IPS-15b (cell line): ENCODE data around the gene MRPL14.

Experiments used
- H3K27me3 ChIP-seq: one replicate; pipeline ENCODE4 v1.6.1; 2013; ENCODE audit warnings: low read length; ENCODE audit not compliant: control insufficient read depth, insufficient read depth
- H3K36me3 ChIP-seq: one replicate; pipeline ENCODE4 v1.6.1; 2013; ENCODE audit warnings: low read length; ENCODE audit not compliant: control insufficient read depth, insufficient read depth
- H3K4me1 ChIP-seq: one replicate; pipeline ENCODE4 v1.6.1; 2013; ENCODE audit warnings: mild to moderate bottlenecking, low read length; ENCODE audit not compliant: control insufficient read depth, insufficient read depth
- H3K4me3 ChIP-seq: one replicate; pipeline ENCODE4 v1.5.1; 2013; ENCODE audit warnings: low read depth, low read length
- H3K9ac ChIP-seq: one replicate; pipeline ENCODE4 v1.6.1; 2013; ENCODE audit warnings: low read depth, mild to moderate bottlenecking, low read length
- H3K9me3 ChIP-seq: one replicate; pipeline ENCODE4 v1.6.1; 2013; ENCODE audit warnings: mild to moderate bottlenecking, low read length; ENCODE audit not compliant: control insufficient read depth, insufficient read depth

Gene MRPL14

DNA sequence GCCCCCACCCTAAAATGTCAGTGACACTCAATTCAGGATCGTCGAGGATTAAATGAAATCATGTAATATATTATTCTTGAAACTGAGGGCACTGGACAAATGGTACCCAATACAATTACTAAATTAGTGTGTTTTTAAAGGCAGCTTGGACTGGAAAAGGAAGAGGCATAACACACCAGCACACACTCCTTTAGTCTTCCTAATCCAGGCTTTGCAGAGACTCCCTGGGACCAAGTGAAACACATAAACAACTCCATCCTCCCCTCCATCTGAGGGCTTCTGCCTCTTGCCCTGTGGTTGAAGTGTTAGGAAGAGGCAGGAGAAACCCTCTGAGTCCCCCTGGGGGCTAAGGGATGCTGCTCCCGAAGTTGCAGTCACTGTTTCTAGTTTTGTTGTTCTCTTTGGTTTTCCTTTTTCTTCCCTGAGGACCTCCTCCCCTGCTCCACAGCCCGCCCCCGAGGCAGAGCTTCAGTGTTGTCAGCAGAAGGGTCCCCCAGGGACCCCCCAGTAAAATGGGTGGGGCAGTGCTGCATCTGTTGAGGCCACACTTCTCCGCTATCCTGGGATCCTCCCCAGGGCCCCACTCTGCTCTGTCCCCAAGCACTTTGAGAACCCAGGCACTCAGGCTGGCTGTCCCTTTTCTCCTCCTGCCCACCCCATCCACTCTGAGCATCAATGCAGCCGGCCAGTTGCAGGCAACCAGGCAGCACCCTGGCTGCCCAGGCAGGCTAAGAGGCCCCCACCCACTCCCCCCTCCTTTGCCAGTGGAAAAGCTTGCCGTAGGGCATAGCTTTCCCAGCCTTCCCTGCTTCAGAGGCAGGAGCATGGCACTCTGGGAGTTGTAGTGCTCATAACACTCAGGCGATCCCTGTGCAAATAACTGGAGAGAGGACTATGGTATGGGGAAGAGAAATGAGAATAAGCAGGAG is 6.0 kb upstream of the MRPL14 start:
- H3K36me3 ChIP-seq: peaks cover 6% of the 10 kb centered on the region
- peak overlapping the region; percentile 23 for H3K4me3 ChIP-seq
- no peaks in the 10 kb centered on the region for H3K9me3 ChIP-seq
- peaks cover 5% of the 10 kb centered on the region for H3K4me1 ChIP-seq
- no peaks in the 10 kb centered on the region for H3K27me3 ChIP-seq
- H3K9ac ChIP-seq: peak overlapping the region; percentile 55

DNA sequence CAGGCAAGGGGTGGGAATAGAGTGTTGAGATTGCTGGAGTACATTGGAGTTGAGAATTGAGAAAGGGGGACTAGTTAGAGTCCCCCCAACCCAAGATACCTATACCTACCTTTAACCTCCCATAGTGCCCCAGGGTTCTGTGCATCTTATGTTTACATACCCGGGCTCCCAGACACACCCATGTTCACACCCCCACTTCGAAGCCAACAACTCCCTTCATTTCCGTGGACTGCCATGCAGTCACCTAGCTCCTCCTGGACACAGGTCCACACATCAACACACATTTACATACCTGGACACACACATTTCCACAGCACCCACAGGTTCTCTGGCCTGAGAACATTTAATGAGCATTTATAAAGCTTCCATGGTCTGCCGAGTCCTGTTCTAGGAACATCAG is 5.2 kb upstream of the MRPL14 start:
- no peaks in the 10 kb centered on the region for H3K27me3 ChIP-seq
- H3K4me3 ChIP-seq: no peak overlapping the region
- H3K36me3 ChIP-seq: peaks cover 6% of the 10 kb centered on the region
- H3K9ac ChIP-seq: no peak overlapping the region
- H3K9me3 ChIP-seq: no peaks in the 10 kb centered on the region
- peaks cover 5% of the 10 kb centered on the region for H3K4me1 ChIP-seq

DNA sequence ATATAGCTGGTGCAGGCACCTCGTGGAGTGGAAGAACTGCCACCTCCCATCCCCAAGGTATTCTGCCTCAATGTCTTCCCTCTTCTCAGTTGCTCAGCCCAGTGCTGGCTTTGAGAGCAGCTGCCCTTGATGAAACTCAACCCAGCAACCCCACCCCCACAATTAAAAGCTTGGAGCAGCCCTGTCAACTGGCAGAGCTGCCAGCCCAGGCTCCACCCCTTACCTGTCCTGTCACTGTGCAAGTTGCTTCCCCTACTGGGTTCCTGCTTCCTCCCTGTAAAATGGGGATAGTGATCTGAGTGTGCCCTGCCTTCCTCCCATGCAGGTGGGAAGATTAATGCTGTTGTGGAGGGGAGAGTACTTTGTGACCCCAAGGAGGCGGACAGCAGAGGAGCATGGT is 4.6 kb upstream of the MRPL14 start:
- Histone ChIP-seq H3K9ac (no peak overlapping the region), H3K9me3 (no peaks in the 10 kb centered on the region), H3K4me3 (no peak overlapping the region), H3K4me1 (peaks cover 5% of the 10 kb centered on the region), H3K36me3 (peaks cover 6% of the 10 kb centered on the region), H3K27me3 (no peaks in the 10 kb centered on the region)

- H3K4me3 ChIP-seq: no peak overlapping the region
- peaks cover 8% of the 10 kb centered on the region for H3K4me1 ChIP-seq
- no peaks in the 10 kb centered on the region for H3K27me3 ChIP-seq
- H3K36me3 ChIP-seq: peaks cover 2% of the 10 kb centered on the region
- no peaks in the 10 kb centered on the region for H3K9me3 ChIP-seq
- no peak overlapping the region for H3K9ac ChIP-seq
Measured at GRCh38 chr6:44129841-44130322, 2.6 kb upstream of the MRPL14 start.

DNA sequence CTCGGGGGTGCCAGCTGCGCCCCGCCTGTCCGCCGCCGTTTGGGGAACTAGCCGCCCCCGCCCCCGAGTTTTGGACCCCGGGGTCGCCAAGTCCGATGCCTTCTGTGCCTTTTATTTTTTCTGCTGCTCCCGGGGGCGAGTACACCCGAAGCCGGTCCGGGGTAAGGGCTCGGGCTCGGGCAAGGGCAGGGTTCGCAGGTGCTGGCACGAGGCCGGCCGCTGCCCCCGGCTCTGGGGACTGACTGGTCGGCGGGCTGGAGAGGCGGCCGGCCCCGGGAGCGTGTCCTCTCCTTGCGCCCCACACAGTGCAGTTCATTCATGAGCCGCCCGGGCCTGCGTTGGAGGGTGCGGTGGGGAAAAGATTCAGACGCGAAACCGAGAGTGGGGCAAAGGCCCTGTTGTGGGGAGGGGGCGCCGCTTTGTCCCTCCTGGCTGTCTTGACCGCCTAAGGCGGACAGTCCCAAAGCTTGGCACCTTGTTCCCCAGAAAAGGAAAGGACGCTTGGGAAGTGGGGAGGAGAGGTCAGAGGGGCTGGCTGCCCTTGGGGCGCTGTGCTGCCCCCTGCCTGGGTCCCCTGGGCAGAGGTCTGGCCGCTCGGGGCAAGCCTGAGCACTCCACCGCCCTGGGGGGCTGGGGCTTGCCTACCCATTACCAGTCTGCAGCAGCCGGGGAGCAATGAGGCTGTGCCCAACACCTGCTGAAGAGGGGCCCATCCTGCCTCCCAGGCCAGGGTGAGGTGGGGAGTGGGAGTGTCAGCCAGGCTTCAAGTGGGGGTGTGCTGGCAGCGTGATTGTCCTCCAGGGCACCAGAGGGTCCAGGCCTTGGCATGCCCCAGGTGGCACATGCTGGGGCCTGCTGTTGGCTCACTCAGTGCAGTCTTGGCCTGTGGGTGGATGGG is 1.0 kb upstream of the MRPL14 start:
- peak overlapping the region; percentile 32 for H3K9ac ChIP-seq
- no peaks in the 10 kb centered on the region for H3K36me3 ChIP-seq
- H3K9me3 ChIP-seq: no peaks in the 10 kb centered on the region
- no peaks in the 10 kb centered on the region for H3K27me3 ChIP-seq
- H3K4me1 ChIP-seq: peaks cover 10% of the 10 kb centered on the region
- peak overlapping the region; percentile 65 for H3K4me3 ChIP-seq

- Histone ChIP-seq H3K9ac (peak overlapping the region; percentile 48), H3K9me3 (no peaks in the 10 kb centered on the region), H3K4me1 (peaks cover 21% of the 10 kb centered on the region), H3K27me3 (no peaks in the 10 kb centered on the region), H3K4me3 (peak overlapping the region; percentile 67), H3K36me3 (no peaks in the 10 kb centered on the region)
Measured at GRCh38 chr6:44126320-44127149, 717 bp downstream of the MRPL14 start.

DNA sequence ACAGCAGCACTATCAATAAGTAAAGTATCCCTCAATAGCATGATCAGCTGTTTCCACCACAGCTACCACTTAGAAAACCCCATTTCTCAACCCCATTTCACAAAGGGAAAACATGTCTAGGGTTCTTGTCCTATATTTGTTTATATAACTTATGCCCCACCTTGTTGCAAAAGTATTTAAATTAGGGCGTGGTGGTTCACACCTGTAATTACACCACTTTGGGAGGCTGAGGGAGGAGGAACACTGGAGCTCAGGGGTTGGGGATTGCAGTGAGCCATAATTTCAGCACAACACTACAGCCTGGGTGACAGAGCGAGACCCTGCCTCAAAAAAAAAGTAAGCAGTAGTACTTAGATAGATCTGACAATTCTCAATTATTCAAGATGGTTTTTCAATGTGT is 3.7 kb downstream of the MRPL14 start:
- Histone ChIP-seq H3K9ac (peak overlapping the region; percentile 16), H3K36me3 (no peaks in the 10 kb centered on the region), H3K4me3 (no peak overlapping the region), H3K27me3 (no peaks in the 10 kb centered on the region), H3K9me3 (no peaks in the 10 kb centered on the region), H3K4me1 (peaks cover 27% of the 10 kb centered on the region)

GRCh38 chr6:44122801-44123200 is 4.5 kb downstream of the MRPL14 start:
- Histone ChIP-seq H3K4me3 (peak overlapping the region; percentile 19), H3K9ac (no peak overlapping the region), H3K36me3 (no peaks in the 10 kb centered on the region)

GRCh38 chr6:44120692-44121443 is 6.4 kb downstream of the MRPL14 start:
- no peaks in the 10 kb centered on the region for H3K36me3 ChIP-seq
- no peak overlapping the region for H3K4me3 ChIP-seq
- peaks cover 25% of the 10 kb centered on the region for H3K4me1 ChIP-seq
- no peaks in the 10 kb centered on the region for H3K9me3 ChIP-seq
- no peak overlapping the region for H3K9ac ChIP-seq
- no peaks in the 10 kb centered on the region for H3K27me3 ChIP-seq

More at GRCh38 chr6:44122801-44123200, 4.5 kb downstream of the MRPL14 start:
- Histone ChIP-seq H3K9me3 (no peaks in the 10 kb centered on the region), H3K27me3 (no peaks in the 10 kb centered on the region), H3K4me1 (peaks cover 27% of the 10 kb centered on the region)

DNA sequence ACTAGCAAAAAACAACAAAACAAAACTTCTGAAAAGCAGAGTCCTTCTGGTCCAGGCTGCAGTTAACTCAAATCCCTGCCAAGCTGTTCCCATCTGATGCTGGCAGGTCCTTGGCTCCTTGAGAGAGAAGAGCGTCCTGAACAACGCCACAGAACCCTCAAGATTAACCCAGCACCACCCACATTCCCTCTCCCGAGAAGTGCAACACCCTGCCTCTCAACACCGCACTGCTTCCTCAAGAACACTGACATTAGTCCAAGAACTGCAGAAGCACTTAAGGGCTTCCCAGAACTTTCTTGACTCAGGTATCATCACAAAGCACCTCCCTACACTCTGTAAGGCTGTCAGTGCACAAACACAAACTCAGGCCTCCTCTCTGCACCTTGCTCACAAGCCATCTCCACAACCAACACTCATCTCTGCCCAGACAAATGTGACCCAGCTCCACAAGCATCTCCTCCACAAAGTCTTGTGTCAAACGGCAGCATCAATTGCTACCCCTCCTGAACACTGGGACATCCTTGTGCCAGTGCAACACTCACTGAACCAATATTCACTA is 7.5 kb downstream of the MRPL14 start:
- no peak overlapping the region for H3K9ac ChIP-seq
- no peaks in the 10 kb centered on the region for H3K36me3 ChIP-seq
- peaks cover 23% of the 10 kb centered on the region for H3K4me1 ChIP-seq

More for the DNA sequence above, 7.5 kb downstream of the MRPL14 start:
- no peaks in the 10 kb centered on the region for H3K27me3 ChIP-seq
- H3K9me3 ChIP-seq: no peaks in the 10 kb centered on the region
- H3K4me3 ChIP-seq: no peak overlapping the region
